Activated CD8-positive, alpha-beta memory T cell treated with anti-CD3 and anti-CD28 coated beads for 1 hour (primary cell): ENCODE measurements around the gene SVEP1.
"Not testable (repeated sequence)": the region's sequence is repeated elsewhere in the genome, so short reads cannot be mapped to it uniquely, and the experiment has no call there.

Experiments used
- DNase-seq, 2 donors: peaks; one replicate each; pipeline ENCODE4 v3.0.0-alpha.2; 2020; ENCODE audit warnings: low read depth in 1 of 2; ENCODE audit errors: extremely low read depth in 1 of 2

The SVEP1 gene

GRCh38 chr9:110451726-110452125, 127.8 kb downstream of the SVEP1 start:
- no peak for DNase-seq

GRCh38 chr9:110447476-110447875, 132.1 kb downstream of the SVEP1 start:
- DNase-seq = no peak

GRCh38 chr9:110446171-110446570, 133.4 kb downstream of the SVEP1 start:
- no peak for DNase-seq

GRCh38 chr9:110444911-110445310, 134.6 kb downstream of the SVEP1 start:
- DNase-seq = no peak

- no peak for DNase-seq
These were observed 135.7 kb downstream of the SVEP1 start for GRCh38 chr9:110443866-110444220.

GRCh38 chr9:110443146-110443865, 136.2 kb downstream of the SVEP1 start:
- DNase-seq = no peak

- DNase-seq = no peak
These were observed 138.7 kb downstream of the SVEP1 start for GRCh38 chr9:110440796-110441195.

GRCh38 chr9:110440172-110440571, 139.4 kb downstream of the SVEP1 start:
- no peak for DNase-seq

- DNase-seq = no peak
These were observed 147.3 kb downstream of the SVEP1 start for GRCh38 chr9:110432253-110432652.

GRCh38 chr9:110429453-110429852, 150.1 kb downstream of the SVEP1 start:
- no peak for DNase-seq

GRCh38 chr9:110427497-110428104, 151.9 kb downstream of the SVEP1 start:
- no peak for DNase-seq

GRCh38 chr9:110426052-110426709, 153.4 kb downstream of the SVEP1 start:
- DNase-seq = no peak

- DNase-seq = no peak
These were observed 165.1 kb downstream of the SVEP1 start for GRCh38 chr9:110414471-110414870.

GRCh38 chr9:110410961-110411360, 168.6 kb downstream of the SVEP1 start:
- no peak for DNase-seq

- no peak for DNase-seq
These were observed 170.9 kb downstream of the SVEP1 start for GRCh38 chr9:110408598-110408997.

- DNase-seq = no peak
These were observed 173.6 kb downstream of the SVEP1 start for GRCh38 chr9:110405858-110406443.

GRCh38 chr9:110404473-110404872, 175.1 kb downstream of the SVEP1 start:
- no peak for DNase-seq

- no peak for DNase-seq
These were observed 179.6 kb downstream of the SVEP1 start for GRCh38 chr9:110399983-110400382.

GRCh38 chr9:110398992-110399391, 180.5 kb downstream of the SVEP1 start:
- not testable (repeated sequence) for DNase-seq

- no peak for DNase-seq
These were observed 187.6 kb downstream of the SVEP1 start for GRCh38 chr9:110391826-110392485.

GRCh38 chr9:110389148-110389750, 190.3 kb downstream of the SVEP1 start:
- DNase-seq = no peak
